A549 (cell line): ENCODE results near the gene DNM3. TPM values are rescaled to one million over a fixed set of nuclear protein-coding genes. Genes with fewer than 3 reads are reported as not detected.

ENCODE experiments used
- ATAC-seq, 2 experiments: fragments of 200-7000 bp in 1 of 2; fragments of >200 bp in 1 of 2; cut with Nextera tagmentation in 1 of 2; cut with Tn5 transposase in 1 of 2; 3 replicates each; pipeline versions ENCODE4 v1.8.0 to v1.9.1; 2018 to 2020; ENCODE audit warnings: mild to moderate bottlenecking in 1 of 2, moderate library complexity in 1 of 2
- CTCF ChIA-PET: fragments of 300-600 bp; sonication (Branson Sonifier 250); formaldehyde crosslinking; extraction: SDS; loops from one replicate; lab custom pipeline; 2021; ENCODE audit warnings: antibody characterized with exemption, inconsistent platforms; lab: Yijun Ruan, JAX
- POLR2A ChIA-PET: fragments of 350-600 bp; formaldehyde crosslinking; extraction: SDS; loops from one replicate; lab custom pipeline; 2021; ENCODE audit warnings: antibody characterized with exemption, inconsistent platforms; lab: Yijun Ruan, JAX
- DNase-seq, 2 experiments: peaks; one replicate each; pipeline versions ENCODE4 v3.0.0 to v3.0.0-alpha.2; 2011 to 2016; ENCODE audit warnings: low read depth in 1 of 2, low spot score in 1 of 2
- FAIRE-seq: peaks from 2 replicates; lab custom pipeline; 2011; peaks lifted over from hg19 to GRCh38; lab: Jason Lieb, UNC
- H3K27ac ChIP-seq, 2 experiments: fragments of >200 bp; sonication (Bioruptor Twin); formaldehyde crosslinking; 3 replicates each; pipeline ENCODE4 v1.5.1; 2016 to 2017
- H3K4me1 ChIP-seq: fragments of >200 bp; sonication (Bioruptor Twin); formaldehyde crosslinking; 3 replicates; pipeline ENCODE4 v1.6.1; 2016
- H3K4me2 ChIP-seq: fragments of >200 bp; sonication (Bioruptor Twin); formaldehyde crosslinking; 3 replicates; pipeline ENCODE4 v1.6.1; 2016
- H3K4me3 ChIP-seq: fragments of >200 bp; sonication (Bioruptor Twin); formaldehyde crosslinking; 3 replicates; pipeline ENCODE4 v1.5.1; 2016
- H3K9me3 ChIP-seq: fragments of >200 bp; sonication (Bioruptor Twin); formaldehyde crosslinking; 3 replicates; pipeline ENCODE4 v1.6.1; 2016
- CBX2 ChIP-seq: fragments of 200-600 bp; sonication (generic); IDR thresholded peaks from 2 replicates; pipeline ENCODE4 v1.6.1; 2016; ENCODE audit warnings: low read depth, mild to moderate bottlenecking, borderline replicate concordance
- ESRRA ChIP-seq: fragments of 150-350 bp; IDR thresholded peaks from 2 replicates; pipeline ENCODE4 v1.6.1; 2014; ENCODE audit warnings: mild to moderate bottlenecking, low read length, borderline replicate concordance
- HDAC2 ChIP-seq: fragments of 200-600 bp; sonication (generic); IDR thresholded peaks from 2 replicates; pipeline ENCODE4 v1.6.1; 2016
- HOXB5 ChIP-seq: fragments of 250-450 bp; sonication (Bioruptor Pico); IDR thresholded peaks from 2 replicates; pipeline ENCODE4 v1.5.0; 2020; ENCODE audit warnings: mild to moderate bottlenecking, moderate library complexity
- MAFK ChIP-seq: fragments of 450-650 bp; IDR thresholded peaks from 2 replicates; pipeline ENCODE4 v1.6.1; 2014; ENCODE audit not compliant: partially characterized antibody
- NPAS2 ChIP-seq: fragments of 250-450 bp; sonication (Bioruptor Pico); IDR thresholded peaks from 2 replicates; pipeline ENCODE4 v1.8.0; 2022; ENCODE audit warnings: mild to moderate bottlenecking, moderate library complexity, borderline replicate concordance
- RAD21 ChIP-seq, 2 experiments: fragments of >200 bp in 1 of 2; sonication (Bioruptor Twin) in 1 of 2; formaldehyde crosslinking in 1 of 2; IDR thresholded peaks in 1 of 2; conservative IDR thresholded peaks in 1 of 2; 2 replicates in 1 of 2; 3 replicates in 1 of 2; pipeline ENCODE4 v1.6.1; 2012 to 2018; ENCODE audit warnings: inconsistent platforms in 1 of 2
- RFX5 ChIP-seq: fragments of 450-650 bp; IDR thresholded peaks from 2 replicates; pipeline ENCODE4 v1.7.1; 2014; ENCODE audit warnings: antibody characterized with exemption, mild to moderate bottlenecking, moderate library complexity
- SMC3 ChIP-seq: fragments of >200 bp; sonication (Bioruptor Twin); formaldehyde crosslinking; IDR thresholded peaks from 3 replicates; pipeline ENCODE4 v1.6.1; 2018; ENCODE audit warnings: inconsistent platforms
- TFCP2L1 ChIP-seq: fragments of 250-450 bp; sonication (Bioruptor Pico); IDR thresholded peaks from 2 replicates; pipeline ENCODE4 v1.5.0; 2021; ENCODE audit warnings: mild to moderate bottlenecking
- ZC3H11A ChIP-seq: fragments of 450-650 bp; IDR thresholded peaks from 2 replicates; pipeline ENCODE4 v1.6.1; 2014; ENCODE audit warnings: antibody characterized with exemption, mild to moderate bottlenecking
- WGBS: methylation state at CpG from one replicate; pipeline ENCODE4 v1.1.6; 2017; ENCODE audit errors: missing lambda C conversion rate; 5-methylcytosine and 5-hydroxymethylcytosine counted together
- polyA plus RNA-seq, 4 experiments: library from polyadenylated mRNA; depleted of rRNA in 3 of 4; stranded (reverse); fragments of >200 nt; fragmentation: RNase III in 1 of 4; extraction: RNeasy Plus Mini Kit Qiagen cat#74134 plus additional on column Dnase treatment in 1 of 4; gene quantifications; 2 replicates in 3 of 4; 3 replicates in 1 of 4; pipeline ENCODE4 v1.2.3, GENCODE V29; 2011 to 2017
- TF ChIP-seq, protein P1 (sequence below): fragments of 200-600 bp; sonication (generic); IDR thresholded peaks from 2 replicates; pipeline ENCODE4 v1.6.1; 2016; ENCODE audit warnings: antibody characterized with exemption, mild to moderate bottlenecking, moderate library complexity
- TF ChIP-seq, protein P2 (sequence below): fragments of 250-450 bp; sonication (Bioruptor Pico); IDR thresholded peaks from 2 replicates; pipeline ENCODE4 v1.5.0; 2020; ENCODE audit warnings: low read depth, mild to moderate bottlenecking, moderate library complexity

DNM3 gene
- polyA plus RNA-seq, 2 of the 4 experiments (the other 2 are of a cell fraction), result 0.57 to 1.5 TPM

DNA sequence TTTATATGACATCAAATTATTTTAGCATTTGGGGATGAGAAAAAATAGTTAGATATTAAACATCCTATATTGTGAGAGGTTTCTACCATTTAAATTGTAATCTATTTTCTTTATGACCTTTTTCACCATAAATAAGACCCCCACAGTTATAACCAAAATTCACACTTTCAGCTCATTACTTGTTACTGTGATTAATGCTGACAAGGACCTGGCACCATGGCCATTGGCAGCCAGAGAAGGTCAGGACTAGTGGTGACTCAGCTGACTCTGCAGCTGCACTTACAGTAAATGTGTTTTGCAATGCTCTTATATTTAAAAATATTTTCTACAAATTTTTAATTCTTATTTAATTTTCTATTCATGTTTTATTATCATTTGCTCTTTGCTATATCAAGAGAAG, 445.9 kb downstream of the DNM3 start (continued):
- no peak for TF ChIP-seq RAD21 (conservative IDR thresholded peaks at IDR 0.05 in 1 of 2, IDR thresholded peaks at IDR 0.05 in 1 of 2)
- no peak for TF ChIP-seq SMC3
- TF ChIP-seq TFCP2L1, result no peak
- TF ChIP-seq ZC3H11A, result no peak

DNA sequence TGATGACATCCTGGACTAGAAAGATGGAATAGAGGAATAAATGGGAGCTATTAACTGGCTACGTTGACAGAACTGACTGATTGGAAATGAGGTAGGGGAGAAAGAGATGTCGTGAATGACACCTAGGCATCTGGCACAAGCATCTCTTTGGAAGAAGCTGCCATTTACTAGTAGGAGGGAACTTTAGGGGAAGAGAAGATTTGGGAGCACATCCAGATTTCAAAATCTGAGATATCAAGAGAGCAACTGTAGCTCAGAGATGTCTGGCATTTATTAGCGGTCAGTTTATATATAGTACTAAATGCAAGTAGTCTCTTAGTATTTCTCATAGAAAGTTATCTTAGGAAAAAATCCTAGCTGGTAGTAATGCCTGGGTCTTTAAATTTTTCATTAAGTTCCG, 447.3 kb downstream of the DNM3 start:
- TF ChIP-seq ESRRA, result no peak
- TF ChIP-seq, protein P1, sequence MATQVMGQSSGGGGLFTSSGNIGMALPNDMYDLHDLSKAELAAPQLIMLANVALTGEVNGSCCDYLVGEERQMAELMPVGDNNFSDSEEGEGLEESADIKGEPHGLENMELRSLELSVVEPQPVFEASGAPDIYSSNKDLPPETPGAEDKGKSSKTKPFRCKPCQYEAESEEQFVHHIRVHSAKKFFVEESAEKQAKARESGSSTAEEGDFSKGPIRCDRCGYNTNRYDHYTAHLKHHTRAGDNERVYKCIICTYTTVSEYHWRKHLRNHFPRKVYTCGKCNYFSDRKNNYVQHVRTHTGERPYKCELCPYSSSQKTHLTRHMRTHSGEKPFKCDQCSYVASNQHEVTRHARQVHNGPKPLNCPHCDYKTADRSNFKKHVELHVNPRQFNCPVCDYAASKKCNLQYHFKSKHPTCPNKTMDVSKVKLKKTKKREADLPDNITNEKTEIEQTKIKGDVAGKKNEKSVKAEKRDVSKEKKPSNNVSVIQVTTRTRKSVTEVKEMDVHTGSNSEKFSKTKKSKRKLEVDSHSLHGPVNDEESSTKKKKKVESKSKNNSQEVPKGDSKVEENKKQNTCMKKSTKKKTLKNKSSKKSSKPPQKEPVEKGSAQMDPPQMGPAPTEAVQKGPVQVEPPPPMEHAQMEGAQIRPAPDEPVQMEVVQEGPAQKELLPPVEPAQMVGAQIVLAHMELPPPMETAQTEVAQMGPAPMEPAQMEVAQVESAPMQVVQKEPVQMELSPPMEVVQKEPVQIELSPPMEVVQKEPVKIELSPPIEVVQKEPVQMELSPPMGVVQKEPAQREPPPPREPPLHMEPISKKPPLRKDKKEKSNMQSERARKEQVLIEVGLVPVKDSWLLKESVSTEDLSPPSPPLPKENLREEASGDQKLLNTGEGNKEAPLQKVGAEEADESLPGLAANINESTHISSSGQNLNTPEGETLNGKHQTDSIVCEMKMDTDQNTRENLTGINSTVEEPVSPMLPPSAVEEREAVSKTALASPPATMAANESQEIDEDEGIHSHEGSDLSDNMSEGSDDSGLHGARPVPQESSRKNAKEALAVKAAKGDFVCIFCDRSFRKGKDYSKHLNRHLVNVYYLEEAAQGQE, result no peak
- TF ChIP-seq HOXB5 (CRISPR knock-in tag), result no peak
- no peak for TF ChIP-seq RFX5
- H3K4me1 ChIP-seq, result peaks cover 13% of the 10 kb centered on the region
- 88% methylated on average over 4 of the region's 4 CpGs for WGBS
- ChIA-PET CTCF (interaction anchor here (0.7 to 1.5 kb wide), 4 partner anchors 15 to 275 kb away, joined by 3 to 5 read pairs (median 4); no protein-coding TSS in a partner anchor), POLR2A (interaction anchor here (0.6 kb wide), 1 partner anchor 34 kb away, joined by 3 read pairs; no protein-coding TSS in a partner anchor)
- no peak overlapping the region for H3K4me2 ChIP-seq
- FAIRE-seq (no peak), ATAC-seq (no peak), DNase-seq (no peak)
- no peaks in the 10 kb centered on the region for H3K9me3 ChIP-seq
- H3K27ac ChIP-seq, result peak overlapping the region in 1 of 2 experiments; percentile 46; a peak in 2 of 6 replicates
- H3K4me3 ChIP-seq, result no peak overlapping the region

DNA sequence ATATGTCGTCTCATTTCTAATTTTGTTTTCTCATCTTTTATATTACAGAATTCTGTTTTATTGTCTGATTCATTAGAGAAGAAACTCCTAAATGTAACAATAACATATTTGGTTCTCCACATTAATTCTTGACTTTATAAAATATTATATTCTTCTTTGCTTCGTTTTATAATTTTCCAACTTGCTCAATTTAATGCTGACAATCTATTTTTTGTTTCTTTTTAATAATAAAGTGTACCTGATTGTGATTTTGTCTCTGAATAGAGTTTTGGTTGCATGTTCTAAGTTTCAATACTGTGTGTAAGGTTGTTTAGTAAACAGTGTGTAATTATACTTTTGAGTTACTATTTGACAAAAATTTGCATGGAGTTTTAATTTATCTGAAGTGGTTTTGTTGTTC, 448.1 kb downstream of the DNM3 start:
- no peak for ATAC-seq
- TF ChIP-seq MAFK, result peak; percentile 52
- no peak for TF ChIP-seq HDAC2
- TF ChIP-seq, all 56 proteins: peak for 1
- H3K4me1 ChIP-seq, result peaks cover 13% of the 10 kb centered on the region
- FAIRE-seq, result no peak
- H3K4me3 ChIP-seq, result no peak overlapping the region
- DNase-seq, result no peak
- ChIA-PET POLR2A (no interaction called here), CTCF (interaction anchor here (1.4 kb wide), 1 partner anchor 14 kb away, joined by 5 read pairs; no protein-coding TSS in a partner anchor)
- H3K4me2 ChIP-seq, result no peak overlapping the region
- no peak overlapping the region for H3K27ac ChIP-seq
- WGBS, result 63% methylated on average over 2 of the region's 2 CpGs
- H3K9me3 ChIP-seq, result no peaks in the 10 kb centered on the region

DNA sequence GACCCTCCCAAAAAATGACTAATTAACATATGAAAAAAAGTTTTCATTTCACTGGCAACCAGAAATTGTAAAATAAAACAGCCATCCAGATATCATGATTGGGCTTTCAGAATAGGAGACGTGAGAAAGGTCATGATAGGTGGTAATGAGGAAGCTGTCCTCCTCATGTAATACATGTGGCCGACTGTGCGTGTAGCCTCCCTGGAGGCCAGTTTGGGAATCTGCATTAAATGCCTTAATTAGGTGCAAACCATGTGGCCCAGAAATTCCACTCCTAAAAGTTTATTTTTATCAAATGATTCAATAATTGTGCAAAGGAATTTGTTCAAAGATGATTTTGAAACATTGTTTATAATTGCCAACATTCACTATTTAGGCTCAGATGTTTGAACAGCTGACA, 451.5 kb downstream of the DNM3 start:
- DNase-seq, result no peak
- no peak for FAIRE-seq
- ATAC-seq, result no peak
- WGBS, result 96% methylated on average over 3 of the region's 3 CpGs
- Histone ChIP-seq H3K4me2 (no peak overlapping the region), H3K4me3 (no peak overlapping the region), H3K9me3 (no peaks in the 10 kb centered on the region), H3K4me1 (peaks cover 5% of the 10 kb centered on the region; the same call in 1 of the 3 replicates), H3K27ac (no peak overlapping the region)
- TF ChIP-seq NPAS2 (CRISPR knock-in tag) (no peak), CBX2 (no peak)
- TF ChIP-seq, protein P2, sequence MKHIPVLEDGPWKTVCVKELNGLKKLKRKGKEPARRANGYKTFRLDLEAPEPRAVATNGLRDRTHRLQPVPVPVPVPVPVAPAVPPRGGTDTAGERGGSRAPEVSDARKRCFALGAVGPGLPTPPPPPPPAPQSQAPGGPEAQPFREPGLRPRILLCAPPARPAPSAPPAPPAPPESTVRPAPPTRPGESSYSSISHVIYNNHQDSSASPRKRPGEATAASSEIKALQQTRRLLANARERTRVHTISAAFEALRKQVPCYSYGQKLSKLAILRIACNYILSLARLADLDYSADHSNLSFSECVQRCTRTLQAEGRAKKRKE (CRISPR knock-in tag), result no peak
- TF ChIP-seq, protein P1, result no peak
- ChIA-PET POLR2A (no interaction called here), CTCF (interaction anchor here (1.3 kb wide), 1 partner anchor 23 kb away, joined by 3 read pairs; no protein-coding TSS in a partner anchor)
